NOMO-1 (cell line): Measurements from ENCODE around the gene ASCL2.
A peak's percentile ranks its signal among the peaks of the same experiment; 100 is the strongest.
"Not testable (repeated sequence)": the region's sequence is repeated elsewhere in the genome, so short reads cannot be mapped to it uniquely, and the experiment has no call there.

Experiments
- DNase-seq, 2 experiments: peaks; one replicate each; lab custom pipeline; 2025; ENCODE audit not compliant: unreplicated experiment in 2 of 2; lab: John Stamatoyannopoulos, UW

Gene ASCL2

GRCh38 chr11:2298795-2299761 is 28.7 kb upstream of the ASCL2 start:
- DNase-seq, result no peak

GRCh38 chr11:2298131-2298794 is 27.9 kb upstream of the ASCL2 start:
- no peak for DNase-seq

- no peak for DNase-seq
These were observed 27.2 kb upstream of the ASCL2 start for GRCh38 chr11:2297623-2298030.

- no peak for DNase-seq
These were observed 26.7 kb upstream of the ASCL2 start for GRCh38 chr11:2296913-2297622.

GRCh38 chr11:2295971-2296912 is 25.9 kb upstream of the ASCL2 start:
- DNase-seq, result no peak

- DNase-seq, result no peak
These were observed 24.5 kb upstream of the ASCL2 start for GRCh38 chr11:2294926-2295290.

GRCh38 chr11:2293984-2294925 is 23.9 kb upstream of the ASCL2 start:
- peak; percentile 45 to 72 for DNase-seq

- DNase-seq, result no peak
These were observed 23.2 kb upstream of the ASCL2 start for GRCh38 chr11:2293531-2293971.

GRCh38 chr11:2290351-2290841 is 20.0 kb upstream of the ASCL2 start:
- no peak for DNase-seq

GRCh38 chr11:2289859-2290258 is 19.5 kb upstream of the ASCL2 start:
- DNase-seq, result no peak

- DNase-seq, result no peak
These were observed 19.0 kb upstream of the ASCL2 start for GRCh38 chr11:2289350-2289749.

GRCh38 chr11:2287091-2287490 is 16.7 kb upstream of the ASCL2 start:
- peak; percentile 35 to 69 for DNase-seq

- DNase-seq, result not testable (repeated sequence)
These were observed 16.0 kb upstream of the ASCL2 start for GRCh38 chr11:2286350-2286749.

GRCh38 chr11:2280208-2280607 is 9.8 kb upstream of the ASCL2 start:
- no peak for DNase-seq

- no peak for DNase-seq
These were observed 7.6 kb upstream of the ASCL2 start for GRCh38 chr11:2277933-2278523.

- no peak for DNase-seq
These were observed 6.6 kb upstream of the ASCL2 start for GRCh38 chr11:2277008-2277346.

GRCh38 chr11:2276280-2277007 is 6.1 kb upstream of the ASCL2 start:
- no peak for DNase-seq
